Measurements from ENCODE around the gene ZNF282. TPM values are rescaled to one million over a fixed set of nuclear protein-coding genes. Genes with fewer than 3 reads are reported as not detected.

ZNF282 gene
- total RNA-seq, 1 experiment from 2014 or later: 39.0 TPM

DNA sequence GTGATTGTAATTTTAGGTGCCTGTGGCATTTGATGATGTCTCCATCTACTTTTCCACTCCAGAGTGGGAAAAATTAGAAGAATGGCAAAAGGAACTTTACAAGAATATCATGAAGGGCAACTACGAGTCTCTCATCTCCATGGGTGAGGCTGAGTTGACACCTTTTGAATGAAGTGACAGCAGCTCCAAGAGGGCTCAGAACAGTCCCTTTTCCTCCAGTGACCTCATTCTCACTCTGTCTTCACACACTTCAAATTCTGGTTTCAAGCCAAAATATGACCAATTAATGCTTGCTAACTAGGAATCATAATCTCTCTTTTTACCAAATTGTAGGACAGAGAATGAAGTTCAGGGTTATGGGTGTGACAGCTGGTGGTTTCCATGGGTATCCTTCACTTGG, 29.2 kb upstream of the ZNF282 start:
- H3K27ac Mint-ChIP-seq: no peak overlapping the region

More for the DNA sequence above, 29.2 kb upstream of the ZNF282 start:
- H3K79me1 ChIP-seq (ENCODE audit: insufficient read depth, low read depth, low read length, poor library complexity, severe bottlenecking): peaks cover 4% of the 10 kb centered on the region
- H2AFZ ChIP-seq (ENCODE audit: low read length): no peak overlapping the region
- no peak overlapping the region for H2BK120ac ChIP-seq (ENCODE audit: low read depth, low read length, poor library complexity, severe bottlenecking)
- H3K23ac ChIP-seq (ENCODE audit: insufficient read length, low read depth, low read length): no peak overlapping the region
- TF ChIP-seq, protein P1, sequence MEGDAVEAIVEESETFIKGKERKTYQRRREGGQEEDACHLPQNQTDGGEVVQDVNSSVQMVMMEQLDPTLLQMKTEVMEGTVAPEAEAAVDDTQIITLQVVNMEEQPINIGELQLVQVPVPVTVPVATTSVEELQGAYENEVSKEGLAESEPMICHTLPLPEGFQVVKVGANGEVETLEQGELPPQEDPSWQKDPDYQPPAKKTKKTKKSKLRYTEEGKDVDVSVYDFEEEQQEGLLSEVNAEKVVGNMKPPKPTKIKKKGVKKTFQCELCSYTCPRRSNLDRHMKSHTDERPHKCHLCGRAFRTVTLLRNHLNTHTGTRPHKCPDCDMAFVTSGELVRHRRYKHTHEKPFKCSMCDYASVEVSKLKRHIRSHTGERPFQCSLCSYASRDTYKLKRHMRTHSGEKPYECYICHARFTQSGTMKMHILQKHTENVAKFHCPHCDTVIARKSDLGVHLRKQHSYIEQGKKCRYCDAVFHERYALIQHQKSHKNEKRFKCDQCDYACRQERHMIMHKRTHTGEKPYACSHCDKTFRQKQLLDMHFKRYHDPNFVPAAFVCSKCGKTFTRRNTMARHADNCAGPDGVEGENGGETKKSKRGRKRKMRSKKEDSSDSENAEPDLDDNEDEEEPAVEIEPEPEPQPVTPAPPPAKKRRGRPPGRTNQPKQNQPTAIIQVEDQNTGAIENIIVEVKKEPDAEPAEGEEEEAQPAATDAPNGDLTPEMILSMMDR (conservative IDR thresholded peaks at IDR 0.05): no peak
- H3K23me2 ChIP-seq (ENCODE audit: insufficient read length, low read depth, low read length, poor library complexity, severe bottlenecking): no peaks in the 10 kb centered on the region
- Mint-ChIP-seq H3K4me1 (no peaks in the 10 kb centered on the region), H3K9me3 (no peaks in the 10 kb centered on the region), H3K27me3 (ENCODE audit: low read depth) (no peaks in the 10 kb centered on the region), H3K36me3 (ENCODE audit: insufficient read depth in 1 of 3, low read depth in 3 of 3) (peaks cover 63 to 94% (median 65%) of the 10 kb centered on the region in 3 experiments; a peak in 6 of 7 replicates), H3K4me3 (no peak overlapping the region)
- H3T11ph ChIP-seq (ENCODE audit: low read length): no peak overlapping the region
- H3K27ac ChIP-seq (ENCODE audit: insufficient read length, low read depth, low read length): no peak overlapping the region
- no peak overlapping the region for H3K18ac ChIP-seq (ENCODE audit: insufficient read length, low read depth, low read length)
- H3K9me3 ChIP-seq (ENCODE audit: control insufficient read depth, low read depth, low read length): no peaks in the 10 kb centered on the region
- H2AK5ac ChIP-seq (ENCODE audit: insufficient read length, low read length): no peak overlapping the region
- DNase-seq: no peak
- WGBS (ENCODE audit: extremely low coverage, insufficient read length, low lambda C conversion rate): no CpG with 5 or more reads among the region's 1 CpG
- H4K5ac ChIP-seq (ENCODE audit: insufficient read length, low read depth, low read length): no peak overlapping the region
- H3K4ac ChIP-seq (ENCODE audit: low read depth, low read length): no peak overlapping the region
- no peak overlapping the region for H3K4me2 ChIP-seq (ENCODE audit: insufficient read depth, insufficient read length, low read length)
- H4K8ac ChIP-seq (replicated peaks; ENCODE audit: insufficient read length, low read depth, low read length): no peak overlapping the region
- no peak overlapping the region for H2BK5ac ChIP-seq (ENCODE audit: insufficient read length, low read length)
- no peaks in the 10 kb centered on the region for H3K4me1 ChIP-seq (ENCODE audit: insufficient read depth, low read length)
- H3K14ac ChIP-seq (ENCODE audit: insufficient read depth, low read length): no peak overlapping the region
- H3K27me3 ChIP-seq (ENCODE audit: insufficient read depth, low read length): no peaks in the 10 kb centered on the region
- peaks cover 2% of the 10 kb centered on the region for H4K20me1 ChIP-seq (ENCODE audit: control insufficient read depth, insufficient read depth, insufficient read length)
- no peak overlapping the region for H3K9ac ChIP-seq (ENCODE audit: extremely low read depth, insufficient read length, low read length)
- H2BK12ac ChIP-seq (ENCODE audit: insufficient read length, low read depth, low read length): no peak overlapping the region
- no peak overlapping the region for H2BK15ac ChIP-seq (ENCODE audit: low read depth, low read length)
- H2BK20ac ChIP-seq (ENCODE audit: low read depth, low read length, poor library complexity, severe bottlenecking): no peak overlapping the region
- no peak overlapping the region for H3K56ac ChIP-seq (ENCODE audit: insufficient read length, low read depth, low read length)
- no peak overlapping the region for H4K91ac ChIP-seq (ENCODE audit: insufficient read length, low read depth, low read length)
- peaks cover 1% of the 10 kb centered on the region; the same call in 1 of the 2 replicates for H3K79me2 ChIP-seq (ENCODE audit: insufficient read depth, low read length)

All from H9 (cell line).